Activated naive CD4-positive, alpha-beta T cell treated with anti-CD3 and anti-CD28 coated beads, Interleukin-2, amount 50 U/mL, for 16 hours (primary cell): ENCODE results near the gene HADHB.
A peak's percentile ranks its signal among the peaks of the same experiment; 100 is the strongest.
"Not testable (repeated sequence)": the region's sequence is repeated elsewhere in the genome, so short reads cannot be mapped to it uniquely, and the experiment has no call there.

Source experiments
- DNase-seq: peaks from one replicate; pipeline ENCODE4 v3.0.0-alpha.2; 2020

Gene HADHB

GRCh38 chr2:26245810-26246209, 1.1 kb downstream of the HADHB start:
- no peak for DNase-seq

DNA sequence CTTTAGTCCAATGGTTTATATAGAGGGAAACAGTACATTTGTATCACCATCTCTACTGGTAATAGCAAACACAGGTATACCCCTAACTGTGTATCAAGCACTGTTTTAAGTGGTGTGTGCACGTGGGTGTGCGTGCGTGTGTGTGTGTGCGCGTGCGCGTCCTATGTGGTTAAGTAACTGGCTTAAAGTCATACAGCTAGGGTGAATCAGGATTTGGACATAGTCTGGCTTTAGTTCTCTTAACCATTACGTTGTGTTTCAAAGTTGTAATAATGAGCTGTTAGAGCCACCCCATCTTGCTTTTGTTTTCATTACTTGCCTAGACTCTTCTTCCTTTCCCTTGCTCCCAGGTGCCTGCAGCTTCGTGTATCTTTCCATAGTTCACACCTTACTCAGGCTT, 2.1 kb downstream of the HADHB start:
- peak; percentile 19 for DNase-seq

- DNase-seq = no peak
Observed at GRCh38 chr2:26249625-26250024, 4.9 kb downstream of the HADHB start.

DNA sequence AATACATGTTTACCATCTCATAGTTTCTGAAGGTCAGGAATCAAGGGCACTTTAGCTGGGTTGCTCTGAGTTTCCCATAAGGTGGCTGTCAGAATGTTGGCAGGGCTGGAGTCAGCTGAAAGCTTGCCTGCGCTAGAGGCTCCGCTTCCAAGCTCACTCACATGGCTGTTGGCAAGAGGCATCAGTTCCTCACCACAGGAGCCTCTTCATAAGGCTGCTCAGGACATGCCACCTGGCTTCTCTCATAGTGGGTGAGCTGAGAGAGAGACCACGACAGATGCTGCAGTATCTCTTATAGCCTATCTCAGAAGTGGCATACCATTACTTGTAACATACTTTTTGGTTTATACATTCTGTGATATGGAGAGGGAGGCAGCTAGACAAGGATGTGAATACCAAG, 7.2 kb downstream of the HADHB start:
- no peak for DNase-seq

DNA sequence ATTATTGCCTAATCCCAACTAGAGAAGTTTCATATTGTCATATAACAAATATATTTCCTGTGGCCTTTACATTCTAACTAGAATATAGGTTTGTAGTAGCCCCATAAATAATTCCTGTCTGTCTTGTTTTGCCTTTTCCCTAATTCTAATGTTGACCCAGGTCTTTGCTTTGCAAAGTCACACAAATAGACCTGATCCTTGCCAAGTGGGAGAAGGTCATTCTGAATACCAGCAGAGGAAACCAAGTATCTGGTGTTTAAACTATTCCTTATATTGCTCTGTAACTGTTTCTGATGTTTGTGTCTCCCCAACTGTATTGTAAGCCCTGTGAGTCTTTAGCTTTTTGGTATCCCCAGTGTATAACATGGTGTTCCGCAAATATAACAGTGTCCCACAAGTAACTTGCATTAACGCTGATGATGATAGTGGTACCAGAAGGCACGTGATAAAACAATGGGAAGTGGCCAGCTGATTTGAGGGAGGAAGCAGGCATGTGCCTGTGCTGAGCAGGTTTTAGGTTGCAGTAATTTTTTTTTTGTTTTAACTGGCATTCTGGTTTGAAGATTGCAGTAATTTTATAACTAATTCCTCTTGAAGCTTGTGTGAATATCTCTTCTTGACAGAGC, 11.1 kb downstream of the HADHB start:
- no peak for DNase-seq

DNA sequence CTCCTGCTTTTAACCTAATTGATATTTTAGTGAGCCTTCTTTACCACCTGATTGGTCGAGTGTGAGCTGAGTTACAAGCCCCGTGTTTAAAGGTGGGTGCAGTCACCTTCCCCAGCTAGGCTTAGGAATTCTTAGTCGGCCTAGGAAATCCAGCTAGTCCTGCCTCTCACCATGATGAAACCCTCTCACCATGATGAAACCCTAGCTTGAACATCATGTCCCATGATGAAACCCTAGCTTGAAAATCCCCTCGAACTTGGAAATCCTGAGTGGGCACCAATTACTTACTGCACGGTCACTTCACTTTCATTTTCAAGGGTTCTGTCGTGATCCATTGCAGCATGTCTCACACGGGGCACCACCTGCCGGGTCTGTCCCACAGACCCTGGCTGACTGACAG, 14.1 kb downstream of the HADHB start:
- DNase-seq = not testable (repeated sequence)

DNA sequence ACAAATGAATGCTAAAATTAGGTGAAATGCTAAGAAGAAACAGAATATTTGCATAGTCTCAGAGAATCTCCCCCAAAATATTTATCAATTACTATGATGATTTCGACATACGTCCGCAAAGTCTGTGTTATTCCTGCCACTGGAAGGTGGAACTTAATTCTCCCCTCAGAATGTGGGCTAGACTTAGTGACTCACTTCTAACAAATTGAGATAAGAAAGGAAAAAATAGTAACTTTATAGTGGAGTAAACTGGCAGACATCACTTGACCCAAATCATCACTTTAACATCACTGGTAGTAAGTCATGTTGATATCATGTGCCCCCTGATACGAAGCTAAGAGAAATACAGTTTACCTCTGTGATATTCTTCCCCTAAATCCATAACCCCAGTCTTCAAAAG, 23.5 kb downstream of the HADHB start:
- no peak for DNase-seq

- not testable (repeated sequence) for DNase-seq
Observed at GRCh38 chr2:26268670-26269385, 24.1 kb downstream of the HADHB start.

- DNase-seq = no peak
Observed at GRCh38 chr2:26269571-26270158, 24.9 kb downstream of the HADHB start.

GRCh38 chr2:26270373-26270772, 25.6 kb downstream of the HADHB start:
- no peak for DNase-seq

GRCh38 chr2:26273501-26273900, 28.8 kb downstream of the HADHB start:
- DNase-seq = no peak

DNA sequence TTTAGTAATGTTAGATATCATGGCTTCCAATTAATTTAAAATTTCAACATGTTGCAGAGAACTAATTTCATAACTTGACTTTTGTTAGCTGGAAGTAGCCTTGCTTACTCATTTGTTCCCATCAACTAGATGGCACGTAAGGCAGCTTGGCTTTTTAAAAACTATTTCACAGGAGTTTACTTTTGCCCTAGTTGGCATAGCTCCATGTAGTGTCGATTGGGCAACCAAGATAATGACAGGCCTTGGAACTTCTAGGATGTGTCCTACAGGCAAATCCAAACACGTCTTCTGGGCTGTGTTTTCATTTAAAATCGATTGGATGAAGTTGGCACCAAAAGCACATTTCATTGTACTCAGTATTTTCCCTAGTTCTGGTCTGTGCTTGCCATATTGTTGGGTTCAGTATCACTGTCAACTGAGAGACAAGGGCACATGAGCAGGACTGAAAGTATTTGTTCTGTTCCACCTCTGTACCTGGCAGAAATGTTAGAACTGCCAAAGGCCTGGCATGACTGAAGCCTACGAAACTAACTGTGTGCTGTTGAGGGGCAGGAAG, 29.4 kb downstream of the HADHB start:
- DNase-seq = no peak

DNA sequence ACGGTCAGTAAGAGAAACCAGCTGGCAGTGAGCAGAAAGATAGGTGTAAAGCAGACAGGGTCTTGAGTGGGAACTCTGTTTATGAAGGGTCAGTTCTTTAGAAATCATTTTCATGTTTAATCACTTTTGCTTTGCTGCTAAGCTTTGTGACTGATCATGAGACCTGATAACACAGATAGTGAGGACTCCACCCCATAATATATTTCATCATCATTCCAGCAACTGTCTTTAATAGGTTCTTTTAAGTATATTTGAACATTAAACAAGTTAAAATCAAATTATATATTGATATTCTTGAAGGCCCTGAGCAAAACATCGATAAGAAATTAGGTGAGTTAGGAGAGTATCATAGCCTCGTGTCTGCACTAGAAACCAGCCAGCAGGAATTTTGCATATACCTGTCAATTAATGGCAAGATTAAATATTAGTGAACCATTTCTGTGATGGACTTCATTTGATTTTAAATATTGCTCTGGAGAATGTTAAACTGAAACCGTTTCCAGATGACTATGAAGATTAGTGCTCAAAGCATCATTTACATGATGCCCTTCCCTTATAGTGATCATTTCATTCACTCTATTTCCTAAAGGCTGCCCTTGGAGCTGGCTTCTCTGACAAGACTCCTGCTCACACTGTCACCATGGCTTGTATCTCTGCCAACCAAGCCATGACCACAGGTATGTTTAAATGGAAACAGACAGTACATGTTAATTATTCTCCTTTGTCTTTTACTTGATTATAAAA, 31.9 kb downstream of the HADHB start:
- no peak for DNase-seq

- DNase-seq = no peak
Observed at GRCh38 chr2:26279886-26280285, 35.1 kb downstream of the HADHB start.

DNA sequence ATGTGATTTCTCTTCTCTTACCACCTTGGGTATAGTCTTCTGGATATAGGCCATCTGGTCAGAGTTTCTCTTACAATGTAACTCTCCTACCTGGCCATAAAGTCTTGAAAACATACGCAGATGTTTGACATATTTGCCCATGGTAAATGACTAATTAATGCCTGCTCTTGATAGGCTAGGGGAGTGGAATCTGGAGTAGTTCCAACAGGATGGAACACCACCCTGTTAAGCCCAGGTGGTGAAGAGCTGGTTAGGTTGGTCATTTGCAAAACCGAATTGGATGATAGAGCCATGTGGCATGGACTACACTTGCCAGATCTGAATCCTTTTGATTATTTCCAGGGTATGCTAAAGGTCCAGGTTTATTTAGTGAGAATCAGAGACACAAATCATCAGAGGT, 36.5 kb downstream of the HADHB start:
- no peak for DNase-seq

GRCh38 chr2:26283606-26284005, 38.9 kb downstream of the HADHB start:
- no peak for DNase-seq

- DNase-seq = no peak
Observed at GRCh38 chr2:26284132-26284531, 39.4 kb downstream of the HADHB start.

DNA sequence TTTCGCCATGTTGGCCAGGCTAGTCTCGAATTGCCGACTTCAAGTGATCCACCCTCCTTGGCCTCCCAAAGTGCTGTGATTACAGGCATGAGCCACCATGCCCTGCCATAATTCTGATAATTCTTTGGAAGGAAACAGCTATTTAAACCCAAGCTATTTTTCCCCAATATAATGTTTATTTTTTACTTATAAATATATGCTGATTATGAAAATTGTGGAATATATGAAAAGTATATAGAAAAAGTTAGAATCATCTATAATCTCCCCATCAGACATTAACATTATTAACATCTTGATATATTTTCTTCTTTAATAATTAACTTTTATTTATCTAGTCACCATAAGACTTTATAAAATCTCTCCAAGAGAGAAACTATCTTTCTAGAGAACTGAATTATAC, 41.2 kb downstream of the HADHB start:
- DNase-seq = no peak

GRCh38 chr2:26290001-26290400, 45.3 kb downstream of the HADHB start:
- DNase-seq = no peak

GRCh38 chr2:26292646-26293045, 47.9 kb downstream of the HADHB start:
- DNase-seq = no peak

- DNase-seq = no peak
Observed at GRCh38 chr2:26295511-26295910, 50.8 kb downstream of the HADHB start.

- DNase-seq = no peak
Observed at GRCh38 chr2:26297061-26297460, 52.3 kb downstream of the HADHB start.

GRCh38 chr2:26298286-26298637, 53.5 kb downstream of the HADHB start:
- no peak for DNase-seq
